ENCODE results near the gene C11orf68.

Gene C11orf68

DNA sequence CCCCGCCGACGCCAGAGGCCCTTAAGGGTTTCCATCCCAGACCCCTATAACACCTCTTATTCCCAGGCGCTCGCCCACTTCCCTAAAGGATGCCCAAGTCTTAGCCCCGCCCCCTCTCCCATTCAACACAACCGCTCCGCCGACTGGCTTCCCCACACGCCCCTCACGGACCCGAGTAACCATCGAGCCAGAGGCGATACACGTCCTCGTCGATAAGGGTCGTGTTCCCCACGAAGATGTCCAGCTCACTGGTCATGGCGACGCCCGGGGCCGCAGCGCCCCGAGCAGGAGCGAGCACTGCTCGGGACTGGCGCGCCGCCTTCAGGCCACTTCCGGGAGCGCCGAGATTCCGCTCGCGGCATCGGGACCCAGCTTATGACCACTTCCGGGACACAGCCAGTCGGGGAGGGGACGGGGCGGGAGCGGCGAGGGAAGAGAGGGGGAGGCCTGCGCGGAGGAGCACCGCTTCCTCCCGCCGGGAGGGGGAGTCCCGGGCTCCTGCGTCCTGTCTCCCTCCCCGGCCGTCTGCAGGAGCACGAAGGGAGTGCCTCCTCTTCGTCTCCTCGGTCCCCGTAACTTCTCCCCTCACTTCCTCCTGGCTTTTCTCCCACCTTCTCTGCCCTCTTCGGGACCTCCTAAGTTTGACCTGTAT, 30.6 kb downstream of the C11orf68 start, which contains the start of gene FIBP (continued):
- TF ChIP-seq, protein P1, sequence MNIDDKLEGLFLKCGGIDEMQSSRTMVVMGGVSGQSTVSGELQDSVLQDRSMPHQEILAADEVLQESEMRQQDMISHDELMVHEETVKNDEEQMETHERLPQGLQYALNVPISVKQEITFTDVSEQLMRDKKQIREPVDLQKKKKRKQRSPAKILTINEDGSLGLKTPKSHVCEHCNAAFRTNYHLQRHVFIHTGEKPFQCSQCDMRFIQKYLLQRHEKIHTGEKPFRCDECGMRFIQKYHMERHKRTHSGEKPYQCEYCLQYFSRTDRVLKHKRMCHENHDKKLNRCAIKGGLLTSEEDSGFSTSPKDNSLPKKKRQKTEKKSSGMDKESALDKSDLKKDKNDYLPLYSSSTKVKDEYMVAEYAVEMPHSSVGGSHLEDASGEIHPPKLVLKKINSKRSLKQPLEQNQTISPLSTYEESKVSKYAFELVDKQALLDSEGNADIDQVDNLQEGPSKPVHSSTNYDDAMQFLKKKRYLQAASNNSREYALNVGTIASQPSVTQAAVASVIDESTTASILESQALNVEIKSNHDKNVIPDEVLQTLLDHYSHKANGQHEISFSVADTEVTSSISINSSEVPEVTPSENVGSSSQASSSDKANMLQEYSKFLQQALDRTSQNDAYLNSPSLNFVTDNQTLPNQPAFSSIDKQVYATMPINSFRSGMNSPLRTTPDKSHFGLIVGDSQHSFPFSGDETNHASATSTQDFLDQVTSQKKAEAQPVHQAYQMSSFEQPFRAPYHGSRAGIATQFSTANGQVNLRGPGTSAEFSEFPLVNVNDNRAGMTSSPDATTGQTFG (tag by site-specific recombination; IDR thresholded peaks at IDR 0.05; ENCODE audit: borderline replicate concordance): no peak
- TF ChIP-seq ZNF830 (tag by site-specific recombination; IDR thresholded peaks at IDR 0.05; ENCODE audit: low read depth): no peak
- no peak for TF ChIP-seq ZBTB1 (tag by site-specific recombination; IDR thresholded peaks at IDR 0.05)
- TF ChIP-seq, protein P2, sequence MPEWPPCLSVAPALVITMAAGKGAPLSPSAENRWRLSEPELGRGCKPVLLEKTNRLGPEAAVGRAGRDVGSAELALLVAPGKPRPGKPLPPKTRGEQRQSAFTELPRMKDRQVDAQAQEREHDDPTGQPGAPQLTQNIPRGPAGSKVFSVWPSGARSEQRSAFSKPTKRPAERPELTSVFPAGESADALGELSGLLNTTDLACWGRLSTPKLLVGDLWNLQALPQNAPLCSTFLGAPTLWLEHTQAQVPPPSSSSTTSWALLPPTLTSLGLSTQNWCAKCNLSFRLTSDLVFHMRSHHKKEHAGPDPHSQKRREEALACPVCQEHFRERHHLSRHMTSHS (tag by site-specific recombination; IDR thresholded peaks at IDR 0.05): no peak
- TF ChIP-seq GLI4 (tag by site-specific recombination; IDR thresholded peaks at IDR 0.05): no peak
- TF ChIP-seq, protein P3, sequence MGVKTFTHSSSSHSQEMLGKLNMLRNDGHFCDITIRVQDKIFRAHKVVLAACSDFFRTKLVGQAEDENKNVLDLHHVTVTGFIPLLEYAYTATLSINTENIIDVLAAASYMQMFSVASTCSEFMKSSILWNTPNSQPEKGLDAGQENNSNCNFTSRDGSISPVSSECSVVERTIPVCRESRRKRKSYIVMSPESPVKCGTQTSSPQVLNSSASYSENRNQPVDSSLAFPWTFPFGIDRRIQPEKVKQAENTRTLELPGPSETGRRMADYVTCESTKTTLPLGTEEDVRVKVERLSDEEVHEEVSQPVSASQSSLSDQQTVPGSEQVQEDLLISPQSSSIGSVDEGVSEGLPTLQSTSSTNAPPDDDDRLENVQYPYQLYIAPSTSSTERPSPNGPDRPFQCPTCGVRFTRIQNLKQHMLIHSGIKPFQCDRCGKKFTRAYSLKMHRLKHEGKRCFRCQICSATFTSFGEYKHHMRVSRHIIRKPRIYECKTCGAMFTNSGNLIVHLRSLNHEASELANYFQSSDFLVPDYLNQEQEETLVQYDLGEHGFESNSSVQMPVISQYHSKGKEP (tag by site-specific recombination; IDR thresholded peaks at IDR 0.05): no peak
- peak; percentile 84 for TF ChIP-seq ZEB2 (tag by site-specific recombination; IDR thresholded peaks at IDR 0.05)
- no peak for TF ChIP-seq SALL2 (tag by site-specific recombination; IDR thresholded peaks at IDR 0.05; ENCODE audit: borderline replicate concordance)
- TF ChIP-seq SETDB1 (IDR thresholded peaks at IDR 0.05; ENCODE audit: insufficient read length, low read length): no peak
- no peak for TF ChIP-seq ZNF202 (tag by site-specific recombination; IDR thresholded peaks at IDR 0.05; ENCODE audit: borderline replicate concordance)
- TF ChIP-seq HOXA7 (CRISPR knock-in tag; IDR thresholded peaks at IDR 0.05; ENCODE audit: borderline replicate concordance): no peak
- TF ChIP-seq BCL11A (tag by site-specific recombination; IDR thresholded peaks at IDR 0.05; ENCODE audit: low read depth): no peak
- no peak for TF ChIP-seq ZNF114 (tag by site-specific recombination; IDR thresholded peaks at IDR 0.05)
- TF ChIP-seq ZNF585B (tag by site-specific recombination; IDR thresholded peaks at IDR 0.05): no peak
- no peak for TF ChIP-seq ZNF155 (tag by site-specific recombination; IDR thresholded peaks at IDR 0.05)
- TF ChIP-seq ZNF146 (tag by site-specific recombination; IDR thresholded peaks at IDR 0.05): no peak
- no peak for TF ChIP-seq ZNF174 (tag by site-specific recombination; IDR thresholded peaks at IDR 0.05)
- peak; percentile 55; the same call in 1 of the 2 replicates for TF ChIP-seq ZNF366 (tag by site-specific recombination; conservative IDR thresholded peaks at IDR 0.05)
- TF ChIP-seq ZNF660 (tag by site-specific recombination; IDR thresholded peaks at IDR 0.05): peak; percentile 17; the same call in 1 of the 2 replicates
- no peak for TF ChIP-seq ZNF544 (tag by site-specific recombination; IDR thresholded peaks at IDR 0.05)
- TF ChIP-seq ZNF776 (tag by site-specific recombination; IDR thresholded peaks at IDR 0.05; ENCODE audit: borderline replicate concordance): no peak
- no peak for TF ChIP-seq ZNF416 (tag by site-specific recombination; IDR thresholded peaks at IDR 0.05)
- no peak for TF ChIP-seq ZNF529 (tag by site-specific recombination; IDR thresholded peaks at IDR 0.05; ENCODE audit: insufficient replicate concordance)
- TF ChIP-seq IKZF3 (tag by site-specific recombination; IDR thresholded peaks at IDR 0.05): peak; percentile 52
- TF ChIP-seq ZNF138 (tag by site-specific recombination; IDR thresholded peaks at IDR 0.05; ENCODE audit: borderline replicate concordance): no peak
- TF ChIP-seq ZNF341 (tag by site-specific recombination; IDR thresholded peaks at IDR 0.05; ENCODE audit: low read depth): peak; percentile 77
- no peak for TF ChIP-seq MYNN (tag by site-specific recombination; IDR thresholded peaks at IDR 0.05; ENCODE audit: borderline replicate concordance)
- TF ChIP-seq ZNF626 (tag by site-specific recombination; IDR thresholded peaks at IDR 0.05): no peak
- no peak for TF ChIP-seq FEZF1 (tag by site-specific recombination; IDR thresholded peaks at IDR 0.05)
- TF ChIP-seq ZNF701 (tag by site-specific recombination; IDR thresholded peaks at IDR 0.05): no peak
- TF ChIP-seq ZNF600 (tag by site-specific recombination; IDR thresholded peaks at IDR 0.05): no peak
- no peak for TF ChIP-seq HOXC10 (CRISPR knock-in tag; IDR thresholded peaks at IDR 0.05)
- TF ChIP-seq, protein P4, sequence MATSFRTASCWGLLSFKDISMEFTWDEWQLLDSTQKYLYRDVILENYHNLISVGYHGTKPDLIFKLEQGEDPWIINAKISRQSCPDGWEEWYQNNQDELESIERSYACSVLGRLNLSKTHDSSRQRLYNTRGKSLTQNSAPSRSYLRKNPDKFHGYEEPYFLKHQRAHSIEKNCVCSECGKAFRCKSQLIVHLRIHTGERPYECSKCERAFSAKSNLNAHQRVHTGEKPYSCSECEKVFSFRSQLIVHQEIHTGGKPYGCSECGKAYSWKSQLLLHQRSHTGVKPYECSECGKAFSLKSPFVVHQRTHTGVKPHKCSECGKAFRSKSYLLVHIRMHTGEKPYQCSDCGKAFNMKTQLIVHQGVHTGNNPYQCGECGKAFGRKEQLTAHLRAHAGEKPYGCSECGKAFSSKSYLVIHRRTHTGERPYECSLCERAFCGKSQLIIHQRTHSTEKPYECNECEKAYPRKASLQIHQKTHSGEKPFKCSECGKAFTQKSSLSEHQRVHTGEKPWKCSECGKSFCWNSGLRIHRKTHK (tag by site-specific recombination; IDR thresholded peaks at IDR 0.05): no peak
- TF ChIP-seq, protein P5, sequence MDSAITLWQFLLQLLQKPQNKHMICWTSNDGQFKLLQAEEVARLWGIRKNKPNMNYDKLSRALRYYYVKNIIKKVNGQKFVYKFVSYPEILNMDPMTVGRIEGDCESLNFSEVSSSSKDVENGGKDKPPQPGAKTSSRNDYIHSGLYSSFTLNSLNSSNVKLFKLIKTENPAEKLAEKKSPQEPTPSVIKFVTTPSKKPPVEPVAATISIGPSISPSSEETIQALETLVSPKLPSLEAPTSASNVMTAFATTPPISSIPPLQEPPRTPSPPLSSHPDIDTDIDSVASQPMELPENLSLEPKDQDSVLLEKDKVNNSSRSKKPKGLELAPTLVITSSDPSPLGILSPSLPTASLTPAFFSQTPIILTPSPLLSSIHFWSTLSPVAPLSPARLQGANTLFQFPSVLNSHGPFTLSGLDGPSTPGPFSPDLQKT (IDR thresholded peaks at IDR 0.05; ENCODE audit: borderline replicate concordance, low read depth, low read length): no peak; the same call in 1 of the 2 replicates
- TF ChIP-seq SP3 (tag by site-specific recombination; IDR thresholded peaks at IDR 0.05): peak; percentile 74

All from HEK293 (cell line).